Ovary (tissue), 3 donors: Measurements from ENCODE around the gene UNC5B.

ENCODE experiments used
- CTCF ChIP-seq, 3 donors: fragments of 450-650 bp in 2 of 3; fragments of 200-600 bp in 1 of 3; IDR thresholded peaks; one replicate each; pipeline versions ENCODE4 v1.5.1 to v1.8.0; 2016 to 2022; ENCODE audit warnings: antibody characterized with exemption in 3 of 3, mild to moderate bottlenecking in 1 of 3
- POLR2A ChIP-seq: fragments of 450-650 bp; IDR thresholded peaks from one replicate; pipeline ENCODE4 v1.6.1; 2017; ENCODE audit warnings: antibody characterized with exemption, mild to moderate bottlenecking, moderate library complexity
- donor health status: DM: no; HTN: no; CAD: no.

GRCh38 chr10:71255808-71256660 lies 43.7 kb downstream of the UNC5B start:
- TF ChIP-seq CTCF (IDR thresholded peaks at IDR 0.05), result no peak
- no peak for TF ChIP-seq POLR2A
